ENCODE data around the gene CNTN4. TPM values are rescaled to one million over a fixed set of nuclear protein-coding genes. Genes with fewer than 3 reads are reported as not detected.

Gene CNTN4
- total RNA-seq, 1 experiment from 2014 or later, result 2.9 TPM

- Mint-ChIP-seq H3K9me3 (ENCODE audit: low read depth, unreplicated experiment) (no peaks in the 10 kb centered on the region), H3K27me3 (ENCODE audit: unreplicated experiment) (no peaks in the 10 kb centered on the region), H3K36me3 (ENCODE audit: insufficient read depth, unreplicated experiment) (no peaks in the 10 kb centered on the region), H3K4me3 (ENCODE audit: low read depth, unreplicated experiment) (no peak overlapping the region), H3K4me1 (ENCODE audit: low read depth, unreplicated experiment) (peaks cover 10% of the 10 kb centered on the region), H3K27ac (ENCODE audit: unreplicated experiment) (no peak overlapping the region)
- no peak for DNase-seq
- no TSS peak for BruUV-seq (replicated peaks)
- no peak for TF ChIP-seq CTCF (IDR thresholded peaks at IDR 0.05; ENCODE audit: unreplicated experiment)
- intact Hi-C loops (cut with micrococcal nuclease; ENCODE audit: unreplicated experiment), result no loop called here
- CTCF ChIA-PET, result no interaction called here
Measured at GRCh38 chr3:3066910-3067309, 968.2 kb downstream of the CNTN4 start.

- no peak overlapping the region for H3K4me3 Mint-ChIP-seq (ENCODE audit: low read depth, unreplicated experiment)
- H3K27ac Mint-ChIP-seq (ENCODE audit: unreplicated experiment), result no peak overlapping the region
- CTCF ChIA-PET, result interaction anchor here (0.5 kb wide), 1 partner anchor 1213 kb away, joined by 3 read pairs; no protein-coding TSS in a partner anchor
- no peaks in the 10 kb centered on the region for H3K36me3 Mint-ChIP-seq (ENCODE audit: insufficient read depth, unreplicated experiment)
- intact Hi-C loops (cut with micrococcal nuclease; ENCODE audit: unreplicated experiment), result no loop called here
- H3K9me3 Mint-ChIP-seq (ENCODE audit: low read depth, unreplicated experiment), result no peaks in the 10 kb centered on the region
- no peaks in the 10 kb centered on the region for H3K27me3 Mint-ChIP-seq (ENCODE audit: unreplicated experiment)
- peaks cover 10% of the 10 kb centered on the region for H3K4me1 Mint-ChIP-seq (ENCODE audit: low read depth, unreplicated experiment)
- no peak for TF ChIP-seq CTCF (IDR thresholded peaks at IDR 0.05; ENCODE audit: unreplicated experiment)
- no peak for DNase-seq
- no TSS peak for BruUV-seq (replicated peaks)
Measured at GRCh38 chr3:3068358-3068881, 969.8 kb downstream of the CNTN4 start.

GRCh38 chr3:3069723-3070122, 971.1 kb downstream of the CNTN4 start:
- H3K27ac Mint-ChIP-seq (ENCODE audit: unreplicated experiment), result no peak overlapping the region
- H3K27me3 Mint-ChIP-seq (ENCODE audit: unreplicated experiment), result no peaks in the 10 kb centered on the region
- peaks cover 10% of the 10 kb centered on the region for H3K4me1 Mint-ChIP-seq (ENCODE audit: low read depth, unreplicated experiment)
- intact Hi-C loops (cut with micrococcal nuclease; ENCODE audit: unreplicated experiment), result no loop called here
- CTCF ChIA-PET, result no interaction called here
- TF ChIP-seq CTCF (IDR thresholded peaks at IDR 0.05; ENCODE audit: unreplicated experiment), result no peak
- H3K9me3 Mint-ChIP-seq (ENCODE audit: low read depth, unreplicated experiment), result no peaks in the 10 kb centered on the region
- no peak for DNase-seq
- no peaks in the 10 kb centered on the region for H3K36me3 Mint-ChIP-seq (ENCODE audit: insufficient read depth, unreplicated experiment)
- BruUV-seq (replicated peaks), result no TSS peak
- H3K4me3 Mint-ChIP-seq (ENCODE audit: low read depth, unreplicated experiment), result no peak overlapping the region

GRCh38 chr3:3071136-3071535, 972.5 kb downstream of the CNTN4 start:
- Mint-ChIP-seq H3K27me3 (ENCODE audit: unreplicated experiment) (no peaks in the 10 kb centered on the region), H3K36me3 (ENCODE audit: insufficient read depth, unreplicated experiment) (no peaks in the 10 kb centered on the region), H3K27ac (ENCODE audit: unreplicated experiment) (no peak overlapping the region), H3K9me3 (ENCODE audit: low read depth, unreplicated experiment) (no peaks in the 10 kb centered on the region), H3K4me3 (ENCODE audit: low read depth, unreplicated experiment) (no peak overlapping the region), H3K4me1 (ENCODE audit: low read depth, unreplicated experiment) (peaks cover 2% of the 10 kb centered on the region)
- intact Hi-C loops (cut with micrococcal nuclease; ENCODE audit: unreplicated experiment), result no loop called here
- CTCF ChIA-PET, result no interaction called here
- BruUV-seq (replicated peaks), result no TSS peak
- no peak for TF ChIP-seq CTCF (IDR thresholded peaks at IDR 0.05; ENCODE audit: unreplicated experiment)
- DNase-seq, result no peak
